DOHH2 (cell line): Measurements from ENCODE around the gene ANKRD34A.
"Not testable (repeated sequence)": the region's sequence is repeated elsewhere in the genome, so short reads cannot be mapped to it uniquely, and the experiment has no call there.

Experiments used
- H3F3A ChIP-seq: fragments of 200-600 bp; sonication (generic), shearing (Covaris generic); 2 replicates; pipeline ENCODE4 v1.6.0; 2016; ENCODE audit warnings: antibody characterized with exemption, mild to moderate bottlenecking; ENCODE audit not compliant: control insufficient read depth, insufficient read depth
- H3K27ac ChIP-seq: fragments of 200-600 bp; sonication (generic); 2 replicates; pipeline ENCODE4 v1.5.1; 2014; ENCODE audit warnings: low read depth, mild to moderate bottlenecking, low read length, moderate library complexity
- H3K27me3 ChIP-seq: fragments of 200-600 bp; sonication (generic); 2 replicates; pipeline ENCODE4 v1.6.1; 2014; ENCODE audit warnings: mild to moderate bottlenecking, low read length, mixed read lengths; ENCODE audit not compliant: control insufficient read depth
- H3K36me3 ChIP-seq: fragments of 200-600 bp; sonication (generic); 2 replicates; pipeline ENCODE4 v1.6.1; 2014; ENCODE audit warnings: mild to moderate bottlenecking, low read length, moderate library complexity, mixed read lengths; ENCODE audit not compliant: control insufficient read depth
- H3K4me1 ChIP-seq: fragments of 200-600 bp; sonication (generic); 2 replicates; pipeline ENCODE4 v1.6.1; 2014; ENCODE audit warnings: mild to moderate bottlenecking, low read length, mixed read lengths; ENCODE audit not compliant: control insufficient read depth
- H3K4me2 ChIP-seq: fragments of 200-600 bp; sonication (generic); 2 replicates; pipeline ENCODE4 v1.6.0; 2014; ENCODE audit warnings: mild to moderate bottlenecking, low read length, moderate library complexity
- H3K4me3 ChIP-seq: fragments of 200-600 bp; sonication (generic); 2 replicates; pipeline ENCODE4 v1.5.1; 2014; ENCODE audit warnings: mild to moderate bottlenecking, low read length, mixed read lengths
- H3K79me2 ChIP-seq: fragments of 200-600 bp; sonication (generic); 2 replicates; pipeline ENCODE4 v1.6.1; 2014; ENCODE audit warnings: mild to moderate bottlenecking, low read length, mixed read lengths; ENCODE audit not compliant: control insufficient read depth
- H3K9me2 ChIP-seq: fragments of 200-600 bp; sonication (generic); replicated peaks from 2 replicates; pipeline ENCODE4 v1.6.1; 2014; ENCODE audit warnings: mild to moderate bottlenecking, low read length, mixed read lengths; ENCODE audit not compliant: control insufficient read depth
- H3K9me3 ChIP-seq: fragments of 200-600 bp; sonication (generic); 2 replicates; pipeline ENCODE4 v1.6.1; 2014; ENCODE audit warnings: antibody characterized with exemption, low read length, mixed read lengths; ENCODE audit not compliant: control insufficient read depth, insufficient read depth
- H4K20me1 ChIP-seq: fragments of 200-600 bp; sonication (generic); 2 replicates; pipeline ENCODE4 v1.6.0; 2014; ENCODE audit warnings: low read depth, mild to moderate bottlenecking, antibody characterized with exemption, low read length, moderate library complexity; ENCODE audit not compliant: control insufficient read depth, insufficient read depth
- EZH2phosphoT487 ChIP-seq: fragments of 200-600 bp; sonication (generic); IDR thresholded peaks from 2 replicates; pipeline ENCODE4 v1.6.1; 2017; ENCODE audit warnings: borderline replicate concordance, mild to moderate bottlenecking, antibody characterized with exemption, low read length, moderate library complexity, mixed read lengths
- TF ChIP-seq, protein P1 (sequence below): fragments of 200-600 bp; sonication (generic); IDR thresholded peaks from one replicate; pipeline ENCODE4 v1.5.1; 2014; ENCODE audit warnings: antibody characterized with exemption, mild to moderate bottlenecking, low read depth, low read length; ENCODE audit not compliant: poor library complexity, severe bottlenecking

The ANKRD34A gene

DNA sequence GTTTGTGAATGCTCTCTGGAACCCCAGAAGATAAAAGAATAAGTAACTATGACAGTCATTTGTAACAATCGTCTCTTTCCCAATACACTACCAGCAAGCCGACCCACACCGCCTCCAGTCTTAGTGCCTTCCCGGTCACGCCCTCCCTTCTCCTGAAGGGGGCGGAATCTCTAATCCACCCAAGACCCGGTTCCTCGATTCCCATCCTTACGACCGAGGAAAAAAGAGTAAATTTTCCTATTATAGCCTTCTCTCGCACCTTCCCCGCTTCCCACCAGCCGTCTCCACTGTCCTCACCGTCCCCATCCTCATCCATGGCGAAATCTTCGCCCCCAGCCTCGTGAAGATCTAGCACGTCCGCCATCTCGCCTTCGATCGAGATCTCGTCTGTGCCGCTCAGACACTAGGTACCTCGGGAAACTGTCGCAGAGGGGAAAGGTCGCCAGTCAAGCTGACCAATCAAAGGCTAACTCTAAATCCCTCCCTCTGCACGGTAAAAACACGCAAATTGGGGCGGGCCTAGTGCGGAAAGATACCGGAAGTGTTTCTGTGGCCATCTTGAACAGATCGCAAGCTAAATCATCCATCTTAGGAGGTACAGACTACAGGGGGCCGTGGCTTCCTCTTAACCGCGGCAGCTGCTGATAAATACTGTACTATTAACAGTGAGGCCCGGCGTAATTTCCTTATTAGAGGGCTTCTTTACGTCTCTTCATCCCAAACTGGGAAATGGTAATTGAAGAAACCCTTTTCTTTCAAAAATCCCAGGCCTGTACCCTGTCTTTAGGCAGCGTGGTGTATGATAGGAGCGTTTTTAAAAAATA is 37.1 kb downstream of the ANKRD34A start, which contains the start of gene RBM8A:
Gene RBM8A, minus strand, starts transcription at position 422 of the 824 bp plus-strand sequence. Its CDS starts 58 bp downstream, at position 364.
- H3K4me2 ChIP-seq, result peak within 1 kb of the TSS; percentile 83
- peak within 1 kb of the TSS; percentile 86 for H3K27ac ChIP-seq
- peaks cover 29% of the 10 kb centered on the region for H3K79me2 ChIP-seq
- H4K20me1 ChIP-seq, result peaks cover 8% of the 10 kb centered on the region; the same call in 1 of the 2 replicates
- H3K9me3 ChIP-seq, result no peaks in the 10 kb centered on the region
- H3F3A ChIP-seq, result peaks cover 38% of the 10 kb centered on the region
- H3K9me2 ChIP-seq, result no peaks in the 10 kb centered on the region
- TF ChIP-seq EZH2phosphoT487, result no peak
- TF ChIP-seq, protein P1, sequence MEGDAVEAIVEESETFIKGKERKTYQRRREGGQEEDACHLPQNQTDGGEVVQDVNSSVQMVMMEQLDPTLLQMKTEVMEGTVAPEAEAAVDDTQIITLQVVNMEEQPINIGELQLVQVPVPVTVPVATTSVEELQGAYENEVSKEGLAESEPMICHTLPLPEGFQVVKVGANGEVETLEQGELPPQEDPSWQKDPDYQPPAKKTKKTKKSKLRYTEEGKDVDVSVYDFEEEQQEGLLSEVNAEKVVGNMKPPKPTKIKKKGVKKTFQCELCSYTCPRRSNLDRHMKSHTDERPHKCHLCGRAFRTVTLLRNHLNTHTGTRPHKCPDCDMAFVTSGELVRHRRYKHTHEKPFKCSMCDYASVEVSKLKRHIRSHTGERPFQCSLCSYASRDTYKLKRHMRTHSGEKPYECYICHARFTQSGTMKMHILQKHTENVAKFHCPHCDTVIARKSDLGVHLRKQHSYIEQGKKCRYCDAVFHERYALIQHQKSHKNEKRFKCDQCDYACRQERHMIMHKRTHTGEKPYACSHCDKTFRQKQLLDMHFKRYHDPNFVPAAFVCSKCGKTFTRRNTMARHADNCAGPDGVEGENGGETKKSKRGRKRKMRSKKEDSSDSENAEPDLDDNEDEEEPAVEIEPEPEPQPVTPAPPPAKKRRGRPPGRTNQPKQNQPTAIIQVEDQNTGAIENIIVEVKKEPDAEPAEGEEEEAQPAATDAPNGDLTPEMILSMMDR, result peak; percentile 87
- peaks cover 36% of the 10 kb centered on the region for H3K36me3 ChIP-seq
- peak within 1 kb of the TSS; percentile 87 for H3K4me3 ChIP-seq
- no peaks in the 10 kb centered on the region for H3K27me3 ChIP-seq
- peaks cover 22% of the 10 kb centered on the region for H3K4me1 ChIP-seq

DNA sequence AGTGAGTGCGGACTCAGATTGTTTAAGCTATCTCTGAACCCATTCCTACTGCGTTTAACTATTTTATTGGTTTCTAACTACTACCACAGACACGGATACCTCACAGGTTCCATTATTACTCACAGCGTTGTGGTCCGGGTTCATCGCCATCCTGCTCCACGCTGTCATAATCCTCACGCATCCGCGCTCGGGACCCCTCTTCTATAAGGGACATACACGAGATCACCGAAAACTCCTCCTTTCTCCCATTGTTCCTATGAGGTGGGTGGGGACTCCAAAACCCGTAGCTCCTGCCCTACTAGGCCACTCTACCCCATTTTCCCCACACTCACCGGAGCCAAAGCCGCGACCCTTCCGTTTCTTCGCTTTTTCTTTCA is 37.7 kb downstream of the ANKRD34A start:
- peak overlapping the region; percentile 83 for H3K4me2 ChIP-seq
- H3K9me3 ChIP-seq, result no peaks in the 10 kb centered on the region
- H3K36me3 ChIP-seq, result peaks cover 38% of the 10 kb centered on the region
- H3K27me3 ChIP-seq, result no peaks in the 10 kb centered on the region
- peaks cover 29% of the 10 kb centered on the region for H3K79me2 ChIP-seq
- H3K4me3 ChIP-seq, result peak overlapping the region; percentile 87
- TF ChIP-seq, protein P1, result no peak
- TF ChIP-seq EZH2phosphoT487, result no peak
- H3K9me2 ChIP-seq, result no peaks in the 10 kb centered on the region
- H3K4me1 ChIP-seq, result peaks cover 16% of the 10 kb centered on the region
- peaks cover 41% of the 10 kb centered on the region for H3F3A ChIP-seq
- peaks cover 8% of the 10 kb centered on the region; the same call in 1 of the 2 replicates for H4K20me1 ChIP-seq
- peak overlapping the region; percentile 86 for H3K27ac ChIP-seq

DNA sequence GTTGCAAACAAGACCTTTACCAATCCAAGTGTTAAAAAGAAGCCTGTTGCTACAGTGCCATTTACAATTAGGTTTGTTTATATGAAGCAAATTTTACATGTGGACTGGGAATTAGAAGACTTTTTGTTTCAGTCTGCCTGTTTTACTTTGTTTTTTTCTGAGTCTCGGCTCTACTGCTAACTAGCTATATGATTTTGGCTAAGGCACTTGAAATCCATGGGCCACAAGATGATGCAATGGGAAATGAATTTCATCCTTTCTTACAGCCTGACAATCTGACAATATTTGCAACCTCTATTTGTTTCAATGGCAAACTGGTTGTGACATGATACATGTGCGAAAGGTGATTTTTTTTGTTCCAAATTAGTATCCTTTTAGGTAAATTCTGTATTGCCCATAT is 42.1 kb downstream of the ANKRD34A start:
- no peaks in the 10 kb centered on the region for H3K27me3 ChIP-seq
- H3F3A ChIP-seq, result peaks cover 24% of the 10 kb centered on the region
- peaks cover 37% of the 10 kb centered on the region for H3K36me3 ChIP-seq
- H4K20me1 ChIP-seq, result peaks cover 8% of the 10 kb centered on the region; the same call in 1 of the 2 replicates
- no peaks in the 10 kb centered on the region for H3K9me3 ChIP-seq
- TF ChIP-seq EZH2phosphoT487, result no peak
- TF ChIP-seq, protein P1, result no peak
- no peak overlapping the region for H3K27ac ChIP-seq
- H3K4me3 ChIP-seq, result no peak overlapping the region
- H3K4me2 ChIP-seq, result no peak overlapping the region
- H3K4me1 ChIP-seq, result peaks cover 24% of the 10 kb centered on the region
- no peaks in the 10 kb centered on the region for H3K9me2 ChIP-seq
- H3K79me2 ChIP-seq, result peaks cover 29% of the 10 kb centered on the region

DNA sequence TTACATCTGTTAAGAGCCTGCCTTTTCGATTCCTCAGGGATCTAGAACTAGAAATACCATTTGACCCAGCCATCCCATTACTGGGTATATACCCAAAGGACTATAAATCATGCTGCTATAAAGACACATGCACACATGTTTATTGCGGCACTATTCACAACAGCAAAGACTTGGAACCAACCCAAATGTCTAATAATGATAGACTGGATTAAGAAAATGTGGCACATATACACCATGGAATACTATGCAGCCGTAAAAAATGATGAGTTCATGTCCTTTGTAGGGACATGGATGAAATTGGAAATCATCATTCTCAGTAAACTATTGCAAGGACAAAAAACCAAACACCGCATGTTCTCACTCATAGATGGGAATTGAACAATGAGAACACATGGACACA is 44.1 kb downstream of the ANKRD34A start:
- Histone ChIP-seq H3K36me3 (peaks cover 34% of the 10 kb centered on the region), H3F3A (peaks cover 24% of the 10 kb centered on the region), H3K79me2 (peaks cover 15% of the 10 kb centered on the region), H3K4me1 (peaks cover 24% of the 10 kb centered on the region), H3K4me2 (peak overlapping the region; percentile 90)
- not testable (repeated sequence) for H3K9me3 ChIP-seq, H3K9me2 ChIP-seq, H3K4me3 ChIP-seq, H4K20me1 ChIP-seq, H3K27ac ChIP-seq, H3K27me3 ChIP-seq
